SU-DHL-6 (cell line): ENCODE measurements around the gene MIEF1.

Source experiments
- H2AFZ ChIP-seq: fragments of 200-600 bp; sonication (generic); 2 replicates; pipeline ENCODE4 v1.6.1; 2014; ENCODE audit warnings: low read depth, mild to moderate bottlenecking, moderate library complexity, mixed read lengths, antibody characterized with exemption, low read length; ENCODE audit not compliant: severe bottlenecking
- H3F3A ChIP-seq: fragments of 200-600 bp; shearing (Covaris generic); 2 replicates; pipeline ENCODE4 v1.6.0; 2016; ENCODE audit warnings: antibody characterized with exemption, mild to moderate bottlenecking; ENCODE audit not compliant: insufficient read depth
- H3K27ac ChIP-seq: fragments of 200-600 bp; sonication (generic); 2 replicates; pipeline ENCODE4 v1.5.1; 2016; ENCODE audit warnings: low read depth, mild to moderate bottlenecking, low read length, moderate library complexity, mixed read lengths
- H3K27me3 ChIP-seq: fragments of 200-600 bp; sonication (generic), shearing (Covaris generic); 2 replicates; pipeline ENCODE4 v1.6.0; 2014; ENCODE audit warnings: mild to moderate bottlenecking, low read length
- H3K36me3 ChIP-seq: fragments of 200-600 bp; sonication (generic); 2 replicates; pipeline ENCODE4 v1.6.1; 2014; ENCODE audit warnings: mild to moderate bottlenecking, low read length, mixed read lengths
- H3K4me2 ChIP-seq: fragments of 300-600, 200-600 bp; shearing (Covaris generic), sonication (generic); 2 replicates; pipeline ENCODE4 v1.6.0; 2014; ENCODE audit warnings: low read length, low read depth, mild to moderate bottlenecking; ENCODE audit not compliant: poor library complexity, severe bottlenecking
- H3K4me3 ChIP-seq: fragments of 200-600 bp; sonication (generic); 2 replicates; pipeline ENCODE4 v1.5.1; 2014; ENCODE audit warnings: antibody characterized with exemption, low read length, mild to moderate bottlenecking, mixed read lengths; ENCODE audit not compliant: insufficient read depth, poor library complexity, severe bottlenecking
- H3K79me2 ChIP-seq: fragments of 200-600 bp; sonication (generic); 2 replicates; pipeline ENCODE4 v1.6.1; 2014; ENCODE audit warnings: mild to moderate bottlenecking, low read length, moderate library complexity; ENCODE audit not compliant: insufficient read depth
- H3K9ac ChIP-seq: fragments of 200-600 bp; sonication (generic); 2 replicates; pipeline ENCODE4 v1.7.0; 2014; ENCODE audit warnings: mild to moderate bottlenecking, low read length
- H3K9me2 ChIP-seq: fragments of 200-600 bp; sonication (generic); replicated peaks from 2 replicates; pipeline ENCODE4 v1.6.1; 2014; ENCODE audit warnings: low read length; ENCODE audit not compliant: insufficient read depth
- H3K9me3 ChIP-seq: fragments of 200-600 bp; sonication (generic); 2 replicates; pipeline ENCODE4 v1.6.1; 2014; ENCODE audit warnings: low read length, mixed read lengths; ENCODE audit not compliant: insufficient read depth
- H4K20me1 ChIP-seq: fragments of 200-600 bp; sonication (generic); 2 replicates; pipeline ENCODE4 v1.6.1; 2014; ENCODE audit warnings: low read depth, mild to moderate bottlenecking, antibody characterized with exemption, low read length, moderate library complexity, mixed read lengths
- CTCF ChIP-seq: fragments of 200-600 bp; sonication (generic); IDR thresholded peaks from one replicate; pipeline ENCODE4 v1.5.1; 2017; ENCODE audit warnings: antibody characterized with exemption, mild to moderate bottlenecking, low read length, moderate library complexity; ENCODE audit not compliant: insufficient read depth, poor library complexity, severe bottlenecking
- EZH2phosphoT487 ChIP-seq: fragments of 200-600 bp; sonication (generic), shearing (Covaris generic); conservative IDR thresholded peaks from 2 replicates; pipeline ENCODE4 v1.6.1; 2018; ENCODE audit warnings: mild to moderate bottlenecking, antibody characterized with exemption, low read length, moderate library complexity, mixed read lengths

Gene MIEF1

GRCh38 chr22:39556970-39557841 is 55.1 kb downstream of the MIEF1 start:
- Histone ChIP-seq H3K27ac (no peak overlapping the region), H4K20me1 (no peaks in the 10 kb centered on the region), H2AFZ (no peak overlapping the region), H3K9me3 (no peaks in the 10 kb centered on the region), H3K9ac (no peak overlapping the region), H3K9me2 (no peaks in the 10 kb centered on the region), H3K27me3 (no peaks in the 10 kb centered on the region), H3K4me2 (no peak overlapping the region), H3F3A (no peaks in the 10 kb centered on the region), H3K36me3 (no peaks in the 10 kb centered on the region), H3K4me3 (no peak overlapping the region), H3K79me2 (no peaks in the 10 kb centered on the region)
- no peak for TF ChIP-seq CTCF
- no peak for TF ChIP-seq EZH2phosphoT487

- Histone ChIP-seq H4K20me1 (no peaks in the 10 kb centered on the region), H3K79me2 (no peaks in the 10 kb centered on the region), H3K4me2 (no peak overlapping the region), H3K9me2 (no peaks in the 10 kb centered on the region), H3K9me3 (no peaks in the 10 kb centered on the region), H3K9ac (no peak overlapping the region), H3K27ac (no peak overlapping the region), H3K36me3 (no peaks in the 10 kb centered on the region), H3K27me3 (no peaks in the 10 kb centered on the region), H3F3A (no peaks in the 10 kb centered on the region), H3K4me3 (no peak overlapping the region), H2AFZ (no peak overlapping the region)
- TF ChIP-seq EZH2phosphoT487: no peak
Measured at GRCh38 chr22:39558254-39558727, 56.2 kb downstream of the MIEF1 start.

- Histone ChIP-seq H3K4me3 (no peak overlapping the region), H3K4me2 (no peak overlapping the region), H4K20me1 (no peaks in the 10 kb centered on the region), H3K9ac (no peak overlapping the region), H2AFZ (no peak overlapping the region), H3K79me2 (no peaks in the 10 kb centered on the region), H3K36me3 (no peaks in the 10 kb centered on the region), H3K9me2 (no peaks in the 10 kb centered on the region), H3K9me3 (peaks cover 5% of the 10 kb centered on the region; the same call in 1 of the 2 replicates), H3F3A (no peaks in the 10 kb centered on the region), H3K27me3 (no peaks in the 10 kb centered on the region), H3K27ac (no peak overlapping the region)
- TF ChIP-seq EZH2phosphoT487: no peak
- no peak for TF ChIP-seq CTCF
Measured at GRCh38 chr22:39558950-39559349, 56.9 kb downstream of the MIEF1 start.
